Colon (tissue), 2 donors: Measurements from ENCODE around the gene PIP5K1A.

Experiments
- FAIRE-seq: peaks from 2 replicates; lab custom pipeline; 2012; peaks lifted over from hg19 to GRCh38; lab: Jason Lieb, UNC
- donor health status: control.
- donor health status: control.

The PIP5K1A gene

GRCh38 chr1:151289991-151290708, 91.8 kb downstream of the PIP5K1A start:
- no peak for FAIRE-seq

GRCh38 chr1:151290709-151291303, 92.5 kb downstream of the PIP5K1A start:
- FAIRE-seq, result no peak

- FAIRE-seq, result no peak
Measured at GRCh38 chr1:151292207-151293030, 94.1 kb downstream of the PIP5K1A start.

GRCh38 chr1:151293093-151293492, 94.7 kb downstream of the PIP5K1A start:
- FAIRE-seq, result no peak

GRCh38 chr1:151294742-151295462, 96.5 kb downstream of the PIP5K1A start:
- FAIRE-seq, result no peak
